T-helper 22 cell (primary cell): ENCODE data around the gene AHCY.
"Not testable (repeated sequence)": the region's sequence is repeated elsewhere in the genome, so short reads cannot be mapped to it uniquely, and the experiment has no call there.

Source experiments
- DNase-seq: peaks from one replicate; pipeline ENCODE4 v3.0.0-alpha.2; 2020; ENCODE audit warnings: low read depth

The AHCY gene

GRCh38 chr20:34296468-34296867, 6.7 kb downstream of the AHCY start:
- no peak for DNase-seq

DNA sequence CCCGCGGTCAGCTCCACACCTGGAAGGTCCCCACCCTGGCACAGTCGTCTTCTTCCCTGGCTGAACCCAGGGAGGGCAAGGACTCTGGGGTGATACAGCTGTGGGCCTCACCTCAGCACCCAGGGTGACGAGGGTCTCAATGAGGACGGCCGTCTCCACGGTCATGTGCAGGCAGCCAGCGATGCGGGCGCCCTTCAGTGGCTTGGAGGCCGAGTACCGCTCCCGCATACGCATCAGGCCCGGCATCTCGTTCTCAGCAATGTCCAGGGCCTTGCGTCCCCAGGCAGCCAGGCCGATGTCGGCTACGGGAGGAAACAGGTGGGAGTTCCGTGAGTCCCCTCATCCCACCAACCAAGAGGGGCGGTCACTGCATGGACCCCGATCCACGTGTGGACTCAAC, 7.9 kb downstream of the AHCY start:
- DNase-seq = no peak

- no peak for DNase-seq
Observed at GRCh38 chr20:34294563-34294962, 8.6 kb downstream of the AHCY start.

- DNase-seq = no peak
Observed at GRCh38 chr20:34293589-34293988, 9.6 kb downstream of the AHCY start.

DNA sequence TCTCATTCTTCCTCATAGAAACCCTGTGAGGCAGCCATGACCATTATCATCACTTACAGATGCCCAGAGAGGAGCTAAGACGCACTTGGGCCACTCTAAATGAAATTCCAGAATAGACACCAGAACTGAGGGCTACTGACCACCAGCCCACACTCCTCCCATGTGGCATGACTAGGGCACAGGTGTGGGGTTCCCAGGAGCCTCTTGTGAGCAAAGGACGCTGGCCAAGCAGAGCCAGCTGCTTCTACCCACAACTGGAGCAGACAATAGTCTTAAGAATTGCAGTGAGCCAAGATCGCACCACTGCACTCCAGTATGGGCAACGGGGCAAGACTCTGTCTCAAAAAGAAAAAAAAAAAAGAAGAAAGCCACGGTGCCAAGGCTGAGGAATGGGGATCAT, 10.0 kb downstream of the AHCY start:
- DNase-seq = no peak

GRCh38 chr20:34292496-34292895, 10.7 kb downstream of the AHCY start:
- no peak for DNase-seq

- DNase-seq = no peak
Observed at GRCh38 chr20:34290471-34290870, 12.7 kb downstream of the AHCY start.

- not testable (repeated sequence) for DNase-seq
Observed at GRCh38 chr20:34287500-34287899, 15.7 kb downstream of the AHCY start.

- no peak for DNase-seq
Observed at GRCh38 chr20:34285450-34285849, 17.7 kb downstream of the AHCY start.

DNA sequence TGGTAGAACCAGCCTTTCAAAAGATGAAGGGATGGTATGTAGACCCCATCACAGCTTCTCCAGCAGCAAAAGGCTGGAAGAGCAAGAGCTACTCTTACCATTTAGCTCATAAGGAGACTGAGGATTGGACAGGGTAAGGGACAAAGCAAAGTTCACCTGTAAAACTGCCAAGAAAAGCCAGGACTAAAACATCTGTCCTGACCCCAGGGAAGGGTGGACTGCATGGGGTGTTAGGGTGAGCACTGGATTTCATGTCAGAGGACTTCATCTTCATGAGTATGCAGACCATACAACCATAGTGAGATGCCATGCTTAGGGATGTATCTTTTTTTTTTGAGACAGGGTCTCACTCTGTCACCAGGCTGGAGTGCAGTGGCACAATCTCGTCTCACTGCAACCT, 19.3 kb downstream of the AHCY start:
- DNase-seq = no peak

DNA sequence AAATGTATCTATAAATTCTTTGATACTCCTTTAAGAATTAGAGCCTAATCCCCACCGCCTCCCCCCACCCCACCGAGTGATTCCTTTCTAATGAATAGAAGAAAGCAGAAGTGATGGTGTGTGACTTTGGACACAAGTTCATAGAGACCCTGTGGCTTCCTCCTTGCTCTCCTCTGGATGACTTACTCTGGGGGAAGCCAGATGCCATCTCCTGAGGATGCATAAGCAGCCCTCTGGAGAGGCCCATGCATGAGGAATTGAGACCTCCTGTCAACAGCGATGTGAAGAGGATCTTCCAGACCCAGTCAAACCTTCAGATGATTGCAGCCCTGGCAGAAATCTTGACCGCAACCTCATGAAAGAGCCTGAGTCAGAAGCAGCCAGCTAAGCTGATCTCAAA, 21.1 kb downstream of the AHCY start:
- no peak for DNase-seq

GRCh38 chr20:34281177-34281576, 22.0 kb downstream of the AHCY start:
- no peak for DNase-seq

GRCh38 chr20:34274694-34275093, 28.5 kb downstream of the AHCY start:
- DNase-seq = no peak

GRCh38 chr20:34271956-34272355, 31.2 kb downstream of the AHCY start:
- no peak for DNase-seq

DNA sequence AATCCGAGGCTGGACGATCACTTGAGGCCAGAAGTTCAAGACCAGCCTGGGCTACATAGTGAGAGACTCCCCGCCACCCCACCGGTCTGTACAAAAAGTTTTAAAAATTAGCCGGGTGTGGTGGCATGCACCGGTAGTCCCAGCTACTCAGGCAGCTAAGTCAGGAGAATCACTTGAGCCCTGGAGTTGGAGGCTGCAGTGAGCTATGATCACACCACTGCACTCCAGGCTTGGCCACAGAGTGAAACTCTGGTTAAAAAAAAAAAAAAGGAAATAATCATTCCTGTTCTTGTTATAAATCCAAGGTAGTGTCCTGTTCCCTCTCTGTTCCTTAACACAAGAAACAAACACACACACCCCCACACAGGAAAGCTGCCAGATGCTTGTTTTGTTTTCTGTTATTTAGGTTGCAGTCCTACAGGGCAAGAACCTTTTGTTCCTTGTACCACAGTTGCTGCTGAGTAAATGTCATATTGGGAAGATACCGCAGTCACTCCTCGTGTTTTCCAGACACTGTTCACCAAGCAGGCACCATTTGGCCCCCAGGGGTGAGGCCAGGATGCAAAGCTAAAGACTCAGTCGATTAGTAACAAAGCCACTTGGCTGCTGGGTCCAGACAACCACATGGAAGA, 33.0 kb downstream of the AHCY start:
- DNase-seq = no peak

DNA sequence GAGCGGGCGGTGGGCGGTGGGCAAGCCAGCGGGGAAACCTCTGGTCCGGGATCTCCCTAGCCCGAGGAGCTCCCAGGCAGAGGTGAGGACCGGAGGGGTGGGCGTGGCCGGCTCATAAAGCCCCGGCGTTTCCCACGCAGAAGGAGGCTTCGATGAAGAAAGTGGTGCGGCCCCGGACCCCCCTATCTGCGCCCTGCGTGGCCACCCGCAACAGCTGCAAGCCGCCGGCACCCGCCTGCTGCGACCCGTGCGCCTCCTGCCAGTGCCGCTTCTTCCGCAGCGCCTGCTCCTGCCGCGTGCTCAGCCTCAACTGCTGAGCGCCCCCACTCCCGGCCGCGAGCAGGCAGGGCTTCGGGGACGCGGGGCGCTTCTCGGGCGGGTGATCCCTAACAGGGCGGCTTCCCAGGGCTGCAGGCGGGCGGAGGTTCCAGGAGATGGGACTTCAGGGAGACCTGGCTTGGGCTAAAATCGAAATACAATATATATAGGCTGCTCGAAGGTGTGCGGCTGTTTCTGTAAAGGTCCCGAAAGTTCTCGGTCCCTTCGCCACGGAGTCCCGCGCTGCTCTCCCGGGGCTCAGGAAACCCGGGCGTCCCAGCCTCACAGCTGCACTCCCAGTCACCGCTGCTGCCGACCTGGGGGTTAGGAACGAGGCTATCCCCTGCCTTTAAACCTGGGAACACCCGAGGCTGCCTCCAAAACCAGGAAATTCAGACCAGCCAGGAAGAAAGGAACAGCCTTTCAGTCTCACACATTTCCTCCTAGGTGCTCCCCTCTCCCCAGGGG, 34.1 kb downstream of the AHCY start:
- DNase-seq = no peak

DNA sequence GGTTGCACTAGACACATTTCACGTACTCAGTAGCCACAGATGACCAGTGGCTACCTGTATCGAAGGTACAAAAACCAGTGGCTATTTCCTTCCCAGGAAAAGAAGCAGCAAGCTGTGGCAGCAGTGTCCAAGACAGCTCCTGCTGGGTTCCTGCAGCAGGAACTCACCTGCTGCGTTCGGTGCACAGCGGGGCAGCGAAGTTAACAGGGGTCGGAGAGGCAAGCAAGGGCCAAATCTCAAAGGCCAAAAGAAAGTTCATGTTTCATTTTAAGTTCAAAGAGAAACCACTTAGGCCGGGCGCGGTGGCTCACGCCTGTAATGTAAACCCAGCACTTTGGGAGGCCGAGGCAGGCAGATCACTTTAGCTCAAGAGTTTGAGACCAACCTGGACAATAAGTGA, 35.0 kb downstream of the AHCY start:
- no peak for DNase-seq

GRCh38 chr20:34264141-34264540, 39.0 kb downstream of the AHCY start:
- DNase-seq = no peak

DNA sequence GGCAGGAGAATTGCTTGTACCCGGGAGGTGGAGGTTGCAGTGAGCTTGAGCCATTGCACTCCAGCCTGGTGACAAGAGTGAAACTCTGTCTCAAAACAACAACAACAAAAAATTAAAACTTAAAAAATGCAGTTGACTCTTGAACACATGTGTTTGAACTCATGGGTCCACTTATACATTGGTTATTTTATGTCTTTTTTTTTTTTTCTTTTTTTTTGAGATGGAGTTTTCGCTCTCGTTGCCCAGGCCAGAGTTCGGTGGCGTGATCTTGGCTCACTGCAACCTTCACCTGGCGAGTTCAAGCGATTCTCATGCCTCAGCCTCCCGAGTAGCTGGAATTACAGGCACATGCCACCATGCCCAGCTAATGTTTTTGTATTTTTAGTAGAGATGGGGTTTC, 39.7 kb downstream of the AHCY start:
- DNase-seq = not testable (repeated sequence)

DNA sequence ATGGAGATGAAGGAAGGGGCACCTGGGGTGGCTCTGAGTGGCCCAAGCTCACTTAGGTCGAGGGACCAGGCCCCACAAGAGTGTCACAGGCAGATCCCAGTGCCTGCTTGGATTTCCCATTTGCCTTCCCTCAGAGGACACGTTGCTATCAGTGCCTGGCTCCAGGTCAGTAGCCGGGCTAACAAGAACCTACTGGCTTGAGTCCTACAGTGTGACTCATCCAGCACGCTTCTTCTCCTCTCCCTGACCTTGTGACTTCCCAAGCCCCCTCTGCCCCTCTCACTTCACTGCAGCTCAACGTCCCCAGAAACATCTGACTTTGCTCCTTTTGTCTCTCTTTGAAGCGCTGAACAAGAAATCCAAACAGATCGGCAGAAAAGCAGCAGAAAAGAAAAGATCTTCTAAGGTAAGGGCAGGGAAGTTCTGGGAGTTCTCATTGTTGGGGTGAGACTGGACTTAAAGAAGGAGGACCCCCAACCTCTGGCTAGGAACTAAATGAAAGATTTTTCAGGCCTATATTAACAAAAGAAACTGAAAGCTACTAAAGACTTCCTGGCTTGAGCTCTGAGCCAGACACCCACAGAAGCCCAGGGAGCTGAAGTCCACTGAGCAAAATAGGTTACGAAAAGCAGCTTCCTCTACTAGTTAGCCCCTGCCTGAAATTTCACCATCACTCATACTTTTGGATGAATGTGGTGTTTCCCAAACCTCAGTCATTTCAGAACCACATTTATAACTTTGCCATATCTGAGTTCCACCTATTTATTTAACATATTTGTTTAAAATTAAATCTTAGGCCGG, 40.5 kb downstream of the AHCY start:
- DNase-seq = no peak

DNA sequence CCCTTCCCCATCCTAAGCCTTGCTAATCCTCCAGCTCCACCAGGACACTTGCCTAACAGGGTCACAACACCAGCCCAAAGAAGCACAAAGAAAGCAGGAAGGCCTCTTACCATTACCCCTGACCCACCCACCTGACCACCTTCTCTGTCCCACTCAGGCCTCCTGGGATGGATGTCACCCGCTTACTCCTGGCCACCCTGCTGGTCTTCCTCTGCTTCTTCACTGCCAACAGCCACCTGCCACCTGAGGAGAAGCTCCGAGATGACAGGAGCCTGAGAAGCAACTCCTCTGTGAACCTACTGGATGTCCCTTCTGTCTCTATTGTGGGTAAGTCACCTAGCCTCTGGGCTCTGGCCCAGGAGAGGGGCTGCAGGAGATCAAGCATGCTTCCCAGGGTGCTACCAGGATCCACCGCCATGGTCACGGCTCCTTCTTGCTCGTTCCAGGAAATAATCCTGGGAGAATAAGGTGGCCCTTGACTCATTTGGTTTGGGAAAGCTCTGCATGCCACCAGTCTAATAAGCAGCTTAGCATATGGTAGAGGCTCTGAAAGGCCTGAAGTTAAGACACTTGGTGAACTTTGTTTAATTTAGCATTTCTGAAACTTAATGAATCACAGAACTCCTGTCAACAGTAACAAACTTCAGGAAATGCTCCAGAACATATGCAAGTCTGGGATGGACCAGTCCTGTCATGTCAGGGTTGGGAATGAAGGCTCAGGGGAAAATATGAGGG, 42.8 kb downstream of the AHCY start:
- DNase-seq = no peak

DNA sequence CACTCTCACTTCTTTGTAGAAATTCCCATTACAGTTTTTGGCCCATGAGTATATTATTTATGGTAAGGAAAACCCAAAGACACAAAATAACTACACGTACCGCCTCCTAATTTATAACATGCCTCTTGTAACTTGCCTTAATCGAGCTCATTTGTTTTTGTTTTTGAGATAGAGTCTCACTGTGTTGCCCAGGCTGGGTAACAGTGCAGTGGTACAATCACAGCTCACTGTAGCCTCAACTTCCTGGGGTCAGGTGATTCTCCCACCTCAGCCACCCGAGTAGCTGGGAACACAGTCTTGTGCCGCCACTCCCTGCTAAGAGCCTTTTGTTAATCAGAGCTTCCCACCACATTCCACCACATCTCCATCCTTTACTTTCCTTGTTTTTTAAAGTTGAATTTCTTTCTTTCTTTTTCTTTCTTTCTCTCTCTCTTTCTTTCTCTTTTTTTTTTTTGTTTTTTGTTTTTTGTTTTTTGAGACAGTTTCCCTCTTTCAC, 46.5 kb downstream of the AHCY start:
- DNase-seq = no peak
